ENCODE measurements around the gene CCDC157. TPM values are rescaled to one million over a fixed set of nuclear protein-coding genes. Genes with fewer than 3 reads are reported as not detected.

The CCDC157 gene
- polyA plus RNA-seq, 1 experiment: 1.6 TPM

- H3K36me3 ChIP-seq (ENCODE audit: control insufficient read depth, insufficient read depth, low read length): peaks cover 6% of the 10 kb centered on the region
- CTCF ChIA-PET: interaction anchor here (0.6 to 1.7 kb wide), 7 partner anchors 18 to 779 kb away, joined by 3 to 16 read pairs (median 3); partner anchors contain the start of gene CASTOR1
- TF ChIP-seq CTCF (IDR thresholded peaks at IDR 0.05; ENCODE audit: insufficient read depth, low read depth, low read length): no peak
- no peaks in the 10 kb centered on the region for H3K27me3 ChIP-seq (ENCODE audit: control insufficient read depth, insufficient read depth, low read length)
- no peak for DNase-seq (ENCODE audit: low read depth)
- peak overlapping the region; percentile 85 for H3K4me3 ChIP-seq (ENCODE audit: low read depth, low read length)
- POLR2A ChIA-PET: no interaction called here
Observed at GRCh38 chr22:30357236-30357570, 396 bp downstream of the CCDC157 start.

- Histone ChIP-seq H3K36me3 (ENCODE audit: control insufficient read depth, insufficient read depth, low read length) (0 out of 2 replicates have a peak, but pooled peaks cover 1% of the 10 kb centered on the region), H3K27me3 (ENCODE audit: control insufficient read depth, insufficient read depth, low read length) (no peaks in the 10 kb centered on the region), H3K4me3 (ENCODE audit: low read depth, low read length) (no peak overlapping the region; the same call in 1 of the 2 replicates)
- DNase-seq (ENCODE audit: low read depth): no peak
- TF ChIP-seq CTCF (IDR thresholded peaks at IDR 0.05; ENCODE audit: insufficient read depth, low read depth, low read length): no peak
- ChIA-PET POLR2A (no interaction called here), CTCF (interaction anchor here (0.6 to 2.1 kb wide), 5 partner anchors 16 to 780 kb away, joined by 3 to 6 read pairs (median 3); no protein-coding TSS in a partner anchor)
Observed at GRCh38 chr22:30357650-30358215, 926 bp downstream of the CCDC157 start.

GRCh38 chr22:30358541-30358940, 1.7 kb downstream of the CCDC157 start:
- no peak overlapping the region for H3K4me3 ChIP-seq (ENCODE audit: low read depth, low read length)
- CTCF ChIA-PET: interaction anchor here (0.7 to 2.1 kb wide), 3 partner anchors 15 to 34 kb away, joined by 3 to 6 read pairs (median 3); no protein-coding TSS in a partner anchor

GRCh38 chr22:30361916-30362650, 5.3 kb downstream of the CCDC157 start:
- CTCF ChIA-PET: no interaction called here
- POLR2A ChIA-PET: no interaction called here
- Histone ChIP-seq H3K36me3 (ENCODE audit: control insufficient read depth, insufficient read depth, low read length) (peaks cover 5% of the 10 kb centered on the region), H3K27me3 (ENCODE audit: control insufficient read depth, insufficient read depth, low read length) (no peaks in the 10 kb centered on the region), H3K4me3 (ENCODE audit: low read depth, low read length) (no peak overlapping the region)
- no peak for DNase-seq (ENCODE audit: low read depth)
- TF ChIP-seq CTCF (IDR thresholded peaks at IDR 0.05; ENCODE audit: insufficient read depth, low read depth, low read length): no peak

More at GRCh38 chr22:30358541-30358940, 1.7 kb downstream of the CCDC157 start:
- DNase-seq (ENCODE audit: low read depth): no peak
- no peak for TF ChIP-seq CTCF (IDR thresholded peaks at IDR 0.05; ENCODE audit: insufficient read depth, low read depth, low read length)
- POLR2A ChIA-PET: no interaction called here
- Histone ChIP-seq H3K27me3 (ENCODE audit: control insufficient read depth, insufficient read depth, low read length) (no peaks in the 10 kb centered on the region), H3K36me3 (ENCODE audit: control insufficient read depth, insufficient read depth, low read length) (0 out of 2 replicates have a peak, but pooled peaks cover 1% of the 10 kb centered on the region)

- Histone ChIP-seq H3K27me3 (ENCODE audit: control insufficient read depth, insufficient read depth, low read length) (no peaks in the 10 kb centered on the region), H3K4me3 (ENCODE audit: low read depth, low read length) (no peak overlapping the region), H3K36me3 (ENCODE audit: control insufficient read depth, insufficient read depth, low read length) (peaks cover 5% of the 10 kb centered on the region)
- CTCF ChIA-PET: interaction anchor here (1.2 kb wide), 1 partner anchor 75 kb away, joined by 4 read pairs; no protein-coding TSS in a partner anchor
- DNase-seq (ENCODE audit: low read depth): no peak
- TF ChIP-seq CTCF (IDR thresholded peaks at IDR 0.05; ENCODE audit: insufficient read depth, low read depth, low read length): no peak
- POLR2A ChIA-PET: no interaction called here
Observed at GRCh38 chr22:30362651-30363281, 6.0 kb downstream of the CCDC157 start.

Data from BJ (cell line).